Stimulated activated naive CD8-positive, alpha-beta T cell treated with anti-CD3 and anti-CD28 coated beads, Interleukin-15, Interleukin-2, amounts not matched to agents 100 ng/mL and 50 ng/mL, for 24 hours (primary cell): ENCODE data around the gene ROGDI.

Source experiments
- H3K27ac Mint-ChIP-seq: one replicate; pipeline ENCODE4 v1.8.0; 2021; ENCODE audit warnings: mild to moderate bottlenecking, mixed read lengths
- H3K27me3 Mint-ChIP-seq: one replicate; pipeline ENCODE4 v1.8.0; 2021; ENCODE audit warnings: mixed read lengths
- H3K36me3 Mint-ChIP-seq: one replicate; pipeline ENCODE4 v1.8.0; 2021; ENCODE audit warnings: low read depth, mixed read lengths
- H3K4me1 Mint-ChIP-seq: one replicate; pipeline ENCODE4 v1.8.0; 2021; ENCODE audit warnings: low read depth, mixed read lengths
- H3K4me3 Mint-ChIP-seq: one replicate; pipeline ENCODE4 v1.8.0; 2021; ENCODE audit warnings: mild to moderate bottlenecking, mixed read lengths
- H3K9me3 Mint-ChIP-seq: one replicate; pipeline ENCODE4 v1.8.0; 2021; ENCODE audit warnings: mixed read lengths

Gene ROGDI

DNA sequence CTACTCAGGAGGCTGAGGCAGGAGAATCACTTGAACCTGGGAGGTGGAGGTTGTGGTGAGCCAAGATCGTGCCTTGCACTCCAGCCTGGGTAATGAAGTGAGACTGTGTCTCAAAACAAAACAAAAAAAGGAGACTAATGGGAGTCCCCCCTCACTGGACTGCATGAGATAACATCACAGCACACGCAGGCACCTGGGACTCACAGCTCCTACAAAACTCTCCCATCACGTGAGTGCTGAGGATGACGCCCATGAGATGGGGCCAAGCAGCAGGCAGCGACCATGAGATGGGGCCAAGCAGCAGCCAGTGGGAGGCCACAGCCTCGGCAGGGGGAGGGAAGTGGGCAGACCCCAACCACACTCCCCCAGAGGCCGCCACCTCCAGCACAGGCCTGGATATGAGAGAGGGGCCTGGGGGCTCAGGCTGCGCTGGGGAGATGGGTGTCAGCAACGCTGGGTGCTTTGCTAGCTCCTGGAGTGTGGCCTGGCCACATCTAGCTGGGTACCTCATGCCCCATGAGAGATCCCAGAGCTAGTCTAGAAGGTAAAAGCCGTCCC, 52.7 kb downstream of the ROGDI start:
- H3K36me3 Mint-ChIP-seq, result peaks cover 8% of the 10 kb centered on the region
- H3K4me1 Mint-ChIP-seq, result peaks cover 16% of the 10 kb centered on the region
- no peaks in the 10 kb centered on the region for H3K27me3 Mint-ChIP-seq
- H3K4me3 Mint-ChIP-seq, result no peak overlapping the region
- H3K9me3 Mint-ChIP-seq, result no peaks in the 10 kb centered on the region
- H3K27ac Mint-ChIP-seq, result no peak overlapping the region

- H3K27me3 Mint-ChIP-seq, result no peaks in the 10 kb centered on the region
- H3K4me1 Mint-ChIP-seq, result peaks cover 16% of the 10 kb centered on the region
- no peak overlapping the region for H3K4me3 Mint-ChIP-seq
- H3K36me3 Mint-ChIP-seq, result peaks cover 6% of the 10 kb centered on the region
- H3K9me3 Mint-ChIP-seq, result no peaks in the 10 kb centered on the region
- H3K27ac Mint-ChIP-seq, result no peak overlapping the region
These were observed 53.6 kb downstream of the ROGDI start for GRCh38 chr16:4748682-4749411.

DNA sequence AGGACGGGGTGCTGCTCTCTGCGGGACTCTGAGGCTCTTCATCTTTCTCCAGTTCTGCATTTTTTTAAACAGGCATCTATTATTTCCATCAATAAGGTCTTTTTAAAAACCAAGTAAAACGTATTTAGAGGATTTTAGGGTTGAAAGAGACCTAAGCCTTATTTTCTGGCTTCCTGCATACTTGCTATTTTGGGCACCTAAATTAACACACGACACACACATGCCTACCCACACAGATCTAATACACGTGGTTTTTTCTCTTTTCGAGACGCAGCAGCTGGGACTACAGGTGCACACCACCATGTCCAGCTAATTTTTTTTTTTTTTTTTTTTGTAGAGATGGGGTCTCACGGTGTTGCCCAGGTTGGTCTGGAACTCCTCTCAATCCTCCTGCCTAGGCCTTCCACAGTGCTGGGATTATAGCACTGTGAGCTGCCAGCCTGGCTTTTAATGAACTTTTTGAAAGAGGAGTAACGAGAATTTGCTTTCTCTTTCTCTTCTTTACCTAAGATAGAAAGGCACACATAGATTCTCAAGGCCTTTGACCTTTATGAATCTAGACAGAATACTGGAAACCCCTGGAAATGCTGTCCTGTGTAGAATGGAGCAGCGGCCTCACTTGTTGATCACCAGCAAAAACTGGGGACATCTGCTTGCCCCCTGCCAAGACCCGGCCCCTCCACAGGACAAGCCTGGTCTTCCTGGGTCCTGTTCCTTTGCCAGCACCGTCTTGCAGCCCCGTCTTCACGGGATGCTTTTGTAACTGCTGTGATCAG, 54.3 kb downstream of the ROGDI start:
- Mint-ChIP-seq H3K27me3 (no peaks in the 10 kb centered on the region), H3K36me3 (peaks cover 3% of the 10 kb centered on the region), H3K9me3 (no peaks in the 10 kb centered on the region), H3K4me3 (no peak overlapping the region), H3K4me1 (peaks cover 22% of the 10 kb centered on the region), H3K27ac (peak overlapping the region; percentile 53)

- Mint-ChIP-seq H3K9me3 (no peaks in the 10 kb centered on the region), H3K27me3 (no peaks in the 10 kb centered on the region), H3K27ac (no peak overlapping the region), H3K36me3 (no peaks in the 10 kb centered on the region), H3K4me1 (peaks cover 26% of the 10 kb centered on the region), H3K4me3 (no peak overlapping the region)
These were observed 55.4 kb downstream of the ROGDI start for GRCh38 chr16:4746991-4747574.
